Mesenchymal stem cell (in vitro differentiated cells and primary cell): ENCODE data around the gene CELF2.

Experiments
- DNase-seq: peaks from one replicate; pipeline ENCODE4 v3.0.0-alpha.2; 2013
- H2AFZ ChIP-seq: one replicate; pipeline ENCODE4 v1.6.1; 2013; ENCODE audit warnings: low read depth, mild to moderate bottlenecking, control low read depth, inconsistent platforms, low read length, moderate library complexity
- H2AK5ac ChIP-seq: 2 replicates; pipeline ENCODE4 v1.6.1; 2013; ENCODE audit warnings: low read length, moderate library complexity, mild to moderate bottlenecking, inconsistent platforms; ENCODE audit not compliant: severe bottlenecking
- H2BK120ac ChIP-seq: one replicate; pipeline ENCODE4 v1.6.1; 2013; ENCODE audit warnings: low read depth, mild to moderate bottlenecking, inconsistent platforms, low read length, moderate library complexity
- H2BK12ac ChIP-seq, 2 experiments: one replicate each; pipeline ENCODE4 v1.6.1; 2013; ENCODE audit warnings: inconsistent platforms in 2 of 2, low read length in 2 of 2, mild to moderate bottlenecking in 2 of 2, moderate library complexity in 2 of 2, control low read depth in 1 of 2
- H2BK15ac ChIP-seq: one replicate; pipeline ENCODE4 v1.6.1; 2013; ENCODE audit warnings: mild to moderate bottlenecking, low read depth, inconsistent platforms; ENCODE audit not compliant: poor library complexity, severe bottlenecking
- H2BK5ac ChIP-seq: 2 replicates; pipeline ENCODE4 v1.6.1; 2013; ENCODE audit warnings: low read depth, mild to moderate bottlenecking, low read length, control low read depth, inconsistent platforms; ENCODE audit not compliant: poor library complexity, severe bottlenecking
- H3K14ac ChIP-seq, 2 experiments: one replicate each; pipeline ENCODE4 v1.6.1; 2013; ENCODE audit warnings: inconsistent platforms in 2 of 2, low read length in 2 of 2, control low read depth in 1 of 2, mild to moderate bottlenecking in 1 of 2, moderate library complexity in 1 of 2
- H3K18ac ChIP-seq, 2 experiments: one replicate each; pipeline ENCODE4 v1.6.1; 2013; ENCODE audit warnings: inconsistent platforms in 2 of 2, low read length in 2 of 2, control low read depth in 1 of 2, low read depth in 1 of 2, mild to moderate bottlenecking in 1 of 2
- H3K23ac ChIP-seq, 2 experiments: one replicate each; pipeline ENCODE4 v1.6.1; 2013; ENCODE audit warnings: inconsistent platforms in 2 of 2, low read length in 2 of 2, mild to moderate bottlenecking in 2 of 2, moderate library complexity in 2 of 2, control low read depth in 1 of 2
- H3K27ac ChIP-seq: 2 replicates; pipeline ENCODE4 v1.5.1; 2013; ENCODE audit warnings: mild to moderate bottlenecking, moderate library complexity, low read length, control low read depth, inconsistent platforms; ENCODE audit not compliant: poor library complexity, severe bottlenecking
- H3K27me3 ChIP-seq, 2 experiments: 2 replicates each; pipeline versions ENCODE4 v1.6.1 to v1.7.0; 2013; ENCODE audit warnings: low read length in 2 of 2, mild to moderate bottlenecking in 2 of 2, moderate library complexity in 2 of 2, control low read depth in 1 of 2, inconsistent platforms in 1 of 2; ENCODE audit not compliant: control insufficient read depth in 1 of 2, insufficient read depth in 1 of 2
- H3K36me3 ChIP-seq, 2 experiments: 2 replicates each; pipeline versions ENCODE4 v1.6.1 to v1.7.0; 2013; ENCODE audit warnings: low read length in 2 of 2, control low read depth in 1 of 2, inconsistent platforms in 1 of 2, low read depth in 1 of 2, mild to moderate bottlenecking in 1 of 2; ENCODE audit not compliant: insufficient read depth in 2 of 2, control insufficient read depth in 1 of 2
- H3K4ac ChIP-seq, 2 experiments: one replicate each; pipeline ENCODE4 v1.6.1; 2013; ENCODE audit warnings: inconsistent platforms in 2 of 2, low read length in 2 of 2, mild to moderate bottlenecking in 2 of 2, moderate library complexity in 2 of 2, control low read depth in 1 of 2, low read depth in 1 of 2
- H3K4me1 ChIP-seq: 2 replicates; pipeline ENCODE4 v1.6.1; 2013; ENCODE audit warnings: low read depth, low read length, control low read depth; ENCODE audit not compliant: control insufficient read depth, insufficient read depth
- H3K4me2 ChIP-seq: 2 replicates; pipeline ENCODE4 v1.6.1; 2013; ENCODE audit warnings: low read length, mild to moderate bottlenecking, inconsistent platforms; ENCODE audit not compliant: poor library complexity, severe bottlenecking
- H3K4me3 ChIP-seq, 2 experiments: 2 replicates each; pipeline versions ENCODE4 v1.5.1 to v1.7.0; 2013; ENCODE audit warnings: low read length in 2 of 2, mild to moderate bottlenecking in 2 of 2, control low read depth in 1 of 2, low read depth in 1 of 2; ENCODE audit not compliant: insufficient read depth in 1 of 2
- H3K79me1 ChIP-seq: replicated peaks from 2 replicates; pipeline ENCODE4 v1.6.1; 2013; ENCODE audit warnings: mild to moderate bottlenecking, control low read depth, low read length, inconsistent platforms; ENCODE audit not compliant: poor library complexity, severe bottlenecking
- H3K9ac ChIP-seq: 2 replicates; pipeline ENCODE4 v1.7.0; 2013; ENCODE audit warnings: mild to moderate bottlenecking, low read length, moderate library complexity
- H3K9me3 ChIP-seq: 2 replicates; pipeline ENCODE4 v1.7.0; 2013; ENCODE audit warnings: mild to moderate bottlenecking, low read length; ENCODE audit not compliant: control insufficient read depth
- H4K8ac ChIP-seq: one replicate; pipeline ENCODE4 v1.6.1; 2013; ENCODE audit warnings: inconsistent platforms, mild to moderate bottlenecking, low read length, moderate library complexity
- H4K91ac ChIP-seq: one replicate; pipeline ENCODE4 v1.6.1; 2013; ENCODE audit warnings: mild to moderate bottlenecking, low read length, inconsistent platforms
- whole genome bisulfite sequencing: methylation state at CpG from one replicate; pipeline ENCODE4 v1.1.7; 2013; ENCODE audit warnings: mixed read lengths; 5-methylcytosine and 5-hydroxymethylcytosine counted together

The CELF2 gene

GRCh38 chr10:11299125-11299524, 281.5 kb downstream of the CELF2 start:
- H3K4me3 ChIP-seq: no peak overlapping the region
- H3K9ac ChIP-seq: no peak overlapping the region
- no peak overlapping the region for H3K23ac ChIP-seq
- H2BK5ac ChIP-seq: no peak overlapping the region
- H2BK120ac ChIP-seq: no peak overlapping the region
- H3K36me3 ChIP-seq: peaks cover 30 to 78% of the 10 kb centered on the region in 2 experiments
- H2BK15ac ChIP-seq: no peak overlapping the region
- H4K8ac ChIP-seq: no peak overlapping the region
- H3K18ac ChIP-seq: no peak overlapping the region
- peaks cover 3% of the 10 kb centered on the region for H3K79me1 ChIP-seq
- H4K91ac ChIP-seq: no peak overlapping the region
- peaks cover 3% of the 10 kb centered on the region for H3K4me1 ChIP-seq
- no peak overlapping the region for H2BK12ac ChIP-seq
- peaks cover 6% of the 10 kb centered on the region for H3K9me3 ChIP-seq
- no peak overlapping the region for H3K27ac ChIP-seq
- no peak overlapping the region for H3K14ac ChIP-seq
- H2AFZ ChIP-seq: no peak overlapping the region
- DNase-seq: no peak
- no peak overlapping the region for H3K4ac ChIP-seq
- H3K27me3 ChIP-seq: no peaks in the 10 kb centered on the region
- 93% methylated on average over 11 of the region's 11 CpGs for WGBS
- no peak overlapping the region for H2AK5ac ChIP-seq
- no peak overlapping the region for H3K4me2 ChIP-seq

GRCh38 chr10:11300026-11300425, 282.4 kb downstream of the CELF2 start:
- no peak overlapping the region for H2AK5ac ChIP-seq
- H2BK120ac ChIP-seq: no peak overlapping the region
- H3K9me3 ChIP-seq: peaks cover 11% of the 10 kb centered on the region
- no peak overlapping the region for H3K4ac ChIP-seq
- DNase-seq: no peak
- no peak overlapping the region for H4K91ac ChIP-seq
- no peak overlapping the region for H4K8ac ChIP-seq
- no peak overlapping the region for H2BK12ac ChIP-seq
- H2AFZ ChIP-seq: no peak overlapping the region
- no peak overlapping the region for H3K18ac ChIP-seq
- H3K14ac ChIP-seq: no peak overlapping the region
- H3K23ac ChIP-seq: no peak overlapping the region
- H3K4me1 ChIP-seq: peaks cover 3% of the 10 kb centered on the region
- H2BK5ac ChIP-seq: no peak overlapping the region
- H3K36me3 ChIP-seq: peaks cover 33 to 80% of the 10 kb centered on the region in 2 experiments
- no peak overlapping the region for H3K9ac ChIP-seq
- no peaks in the 10 kb centered on the region for H3K27me3 ChIP-seq
- no peak overlapping the region for H3K27ac ChIP-seq
- H2BK15ac ChIP-seq: no peak overlapping the region
- WGBS: 83% methylated on average over 6 of the region's 8 CpGs
- no peak overlapping the region for H3K4me3 ChIP-seq
- H3K79me1 ChIP-seq: peaks cover 3% of the 10 kb centered on the region
- H3K4me2 ChIP-seq: no peak overlapping the region

- Histone ChIP-seq H3K27ac (no peak overlapping the region), H2BK5ac (no peak overlapping the region), H3K36me3 (peaks cover 38 to 82% of the 10 kb centered on the region in 2 experiments), H2BK15ac (no peak overlapping the region), H2BK12ac (no peak overlapping the region), H3K4me1 (peaks cover 3% of the 10 kb centered on the region), H3K4me2 (no peak overlapping the region), H3K4me3 (no peak overlapping the region), H3K4ac (no peak overlapping the region), H4K8ac (no peak overlapping the region), H3K9me3 (peaks cover 11% of the 10 kb centered on the region), H2AK5ac (no peak overlapping the region), H3K9ac (no peak overlapping the region), H3K23ac (no peak overlapping the region), H3K27me3 (no peaks in the 10 kb centered on the region), H2AFZ (no peak overlapping the region), H3K79me1 (peaks cover 3% of the 10 kb centered on the region), H3K14ac (no peak overlapping the region), H4K91ac (no peak overlapping the region), H2BK120ac (no peak overlapping the region), H3K18ac (no peak overlapping the region)
- WGBS: 95% methylated on average over 12 of the region's 14 CpGs
- DNase-seq: no peak
Measured at GRCh38 chr10:11300563-11300962, 282.9 kb downstream of the CELF2 start.

- H3K4me2 ChIP-seq: no peak overlapping the region
- H2BK5ac ChIP-seq: no peak overlapping the region
- H2BK12ac ChIP-seq: no peak overlapping the region
- peaks cover 42 to 82% of the 10 kb centered on the region in 2 experiments for H3K36me3 ChIP-seq
- no peak overlapping the region for H3K4ac ChIP-seq
- H3K27me3 ChIP-seq: no peaks in the 10 kb centered on the region
- 90% methylated on average over 19 of the region's 22 CpGs for WGBS
- H2AFZ ChIP-seq: no peak overlapping the region
- H3K27ac ChIP-seq: no peak overlapping the region
- H3K9ac ChIP-seq: no peak overlapping the region
- peaks cover 3% of the 10 kb centered on the region for H3K4me1 ChIP-seq
- H3K23ac ChIP-seq: no peak overlapping the region
- no peak overlapping the region for H2BK15ac ChIP-seq
- H3K14ac ChIP-seq: no peak overlapping the region
- no peak overlapping the region for H2AK5ac ChIP-seq
- H4K91ac ChIP-seq: no peak overlapping the region
- no peak overlapping the region for H2BK120ac ChIP-seq
- peaks cover 3% of the 10 kb centered on the region for H3K79me1 ChIP-seq
- no peak for DNase-seq
- H3K18ac ChIP-seq: no peak overlapping the region
- no peak overlapping the region for H4K8ac ChIP-seq
- peaks cover 19% of the 10 kb centered on the region for H3K9me3 ChIP-seq
- H3K4me3 ChIP-seq: no peak overlapping the region
Measured at GRCh38 chr10:11301571-11302111, 284.0 kb downstream of the CELF2 start.
